ENCODE results near the gene SLC25A39.
"Not testable (repeated sequence)": the region's sequence is repeated elsewhere in the genome, so short reads cannot be mapped to it uniquely, and the experiment has no call there.

Gene SLC25A39

DNA sequence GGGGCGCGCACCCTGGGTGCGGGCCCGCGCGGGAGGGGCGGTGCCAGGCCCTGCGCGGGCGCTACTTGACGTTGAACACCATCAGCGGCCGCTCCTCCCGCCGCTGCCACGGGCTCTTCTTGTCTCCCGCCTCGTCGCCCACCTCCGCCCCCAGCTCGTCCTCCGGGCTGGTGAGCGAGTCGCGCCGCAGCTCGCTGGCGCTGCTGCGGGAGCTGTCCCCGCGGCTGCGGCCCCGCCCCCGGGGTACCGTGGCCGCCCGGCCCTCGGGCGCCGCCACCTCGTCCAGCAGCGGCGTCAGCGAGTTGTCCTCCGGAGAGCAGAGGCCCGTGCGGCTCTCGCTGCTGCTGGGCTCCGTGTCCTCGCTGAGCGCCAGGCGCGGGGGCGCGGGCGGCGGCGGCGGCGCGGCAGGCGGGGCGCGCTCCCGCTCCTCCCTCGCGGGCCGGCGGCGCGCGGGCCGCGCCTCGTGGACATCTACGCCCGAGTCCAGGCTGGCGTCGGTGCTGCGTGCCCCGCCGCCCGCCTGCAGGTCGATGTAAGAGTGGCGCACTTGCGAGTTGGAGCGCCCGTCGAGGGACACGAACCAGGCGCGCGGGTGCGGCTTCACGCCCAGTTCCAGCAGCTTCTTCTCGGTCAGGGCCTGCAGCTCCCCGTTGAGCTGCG lies 29.2 kb upstream of the SLC25A39 start:
- DNase-seq, result no peak

DNA sequence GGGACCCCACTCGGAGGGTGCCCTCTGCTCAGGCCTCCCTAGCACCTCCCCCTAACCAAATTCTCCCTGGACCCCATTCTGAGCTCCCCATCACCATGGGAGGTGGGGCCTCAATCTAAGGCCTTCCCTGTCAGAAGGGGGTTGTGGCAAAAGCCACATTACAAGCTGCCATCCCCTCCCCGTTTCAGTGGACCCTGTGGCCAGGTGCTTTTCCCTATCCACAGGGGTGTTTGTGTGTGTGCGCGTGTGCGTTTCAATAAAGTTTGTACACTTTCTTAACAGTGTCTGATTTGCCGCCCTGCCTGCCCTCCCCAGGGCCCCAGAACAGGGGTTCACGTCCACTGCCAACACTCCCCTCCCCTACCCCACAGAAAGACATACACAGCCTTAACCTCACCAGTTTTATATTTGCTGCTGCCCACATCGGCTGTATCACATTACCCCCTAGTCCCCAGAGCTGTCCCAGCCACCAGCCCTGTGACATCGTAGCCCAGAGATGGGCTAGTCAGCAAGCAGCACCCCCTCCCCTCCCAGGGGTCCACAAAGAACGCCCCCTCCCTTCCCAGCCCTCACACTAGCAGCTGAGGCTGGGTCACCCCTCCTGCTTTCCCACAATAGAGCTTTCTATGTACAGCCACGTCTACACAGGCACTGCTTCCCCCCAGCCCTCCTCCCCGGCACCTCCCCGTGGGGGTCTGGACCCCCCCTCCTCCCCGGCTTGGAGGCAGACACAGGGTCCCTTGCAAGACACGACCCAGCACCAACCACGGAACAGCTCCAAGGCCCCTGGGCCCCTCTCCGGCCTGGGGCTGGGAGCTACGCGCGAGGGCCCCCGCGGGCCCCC lies 28.4 kb upstream of the SLC25A39 start:
- DNase-seq, result no peak

DNA sequence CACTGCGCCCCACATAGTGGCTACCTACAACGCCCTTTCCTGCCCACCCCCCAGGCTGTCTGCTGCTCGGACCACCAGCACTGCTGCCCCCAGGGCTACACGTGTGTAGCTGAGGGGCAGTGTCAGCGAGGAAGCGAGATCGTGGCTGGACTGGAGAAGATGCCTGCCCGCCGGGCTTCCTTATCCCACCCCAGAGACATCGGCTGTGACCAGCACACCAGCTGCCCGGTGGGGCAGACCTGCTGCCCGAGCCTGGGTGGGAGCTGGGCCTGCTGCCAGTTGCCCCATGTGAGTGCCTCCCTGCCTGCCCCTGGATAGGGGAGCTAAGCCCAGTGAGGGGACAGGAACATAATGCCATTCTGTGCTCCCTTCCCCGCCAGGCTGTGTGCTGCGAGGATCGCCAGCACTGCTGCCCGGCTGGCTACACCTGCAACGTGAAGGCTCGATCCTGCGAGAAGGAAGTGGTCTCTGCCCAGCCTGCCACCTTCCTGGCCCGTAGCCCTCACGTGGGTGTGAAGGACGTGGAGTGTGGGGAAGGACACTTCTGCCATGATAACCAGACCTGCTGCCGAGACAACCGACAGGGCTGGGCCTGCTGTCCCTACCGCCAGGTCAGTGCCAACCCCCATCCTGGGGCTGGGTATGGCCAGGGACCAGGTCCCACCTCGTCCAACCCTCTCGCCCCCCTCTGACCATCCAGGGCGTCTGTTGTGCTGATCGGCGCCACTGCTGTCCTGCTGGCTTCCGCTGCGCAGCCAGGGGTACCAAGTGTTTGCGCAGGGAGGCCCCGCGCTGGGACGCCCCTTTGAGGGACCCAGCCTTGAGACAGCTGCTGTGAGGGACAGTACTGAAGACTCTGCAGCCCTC lies 27.6 kb upstream of the SLC25A39 start:
- no peak for DNase-seq

DNA sequence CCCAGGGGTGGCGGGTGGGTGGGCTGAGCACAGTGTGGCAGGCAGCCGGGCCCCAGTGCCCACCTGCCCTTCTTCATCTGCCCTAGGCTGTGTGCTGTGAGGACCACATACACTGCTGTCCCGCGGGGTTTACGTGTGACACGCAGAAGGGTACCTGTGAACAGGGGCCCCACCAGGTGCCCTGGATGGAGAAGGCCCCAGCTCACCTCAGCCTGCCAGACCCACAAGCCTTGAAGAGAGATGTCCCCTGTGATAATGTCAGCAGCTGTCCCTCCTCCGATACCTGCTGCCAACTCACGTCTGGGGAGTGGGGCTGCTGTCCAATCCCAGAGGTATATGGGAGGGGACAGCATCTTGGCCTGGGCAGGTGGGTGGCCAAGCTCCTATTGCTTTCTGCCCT lies 26.8 kb upstream of the SLC25A39 start:
- DNase-seq, result no peak

DNA sequence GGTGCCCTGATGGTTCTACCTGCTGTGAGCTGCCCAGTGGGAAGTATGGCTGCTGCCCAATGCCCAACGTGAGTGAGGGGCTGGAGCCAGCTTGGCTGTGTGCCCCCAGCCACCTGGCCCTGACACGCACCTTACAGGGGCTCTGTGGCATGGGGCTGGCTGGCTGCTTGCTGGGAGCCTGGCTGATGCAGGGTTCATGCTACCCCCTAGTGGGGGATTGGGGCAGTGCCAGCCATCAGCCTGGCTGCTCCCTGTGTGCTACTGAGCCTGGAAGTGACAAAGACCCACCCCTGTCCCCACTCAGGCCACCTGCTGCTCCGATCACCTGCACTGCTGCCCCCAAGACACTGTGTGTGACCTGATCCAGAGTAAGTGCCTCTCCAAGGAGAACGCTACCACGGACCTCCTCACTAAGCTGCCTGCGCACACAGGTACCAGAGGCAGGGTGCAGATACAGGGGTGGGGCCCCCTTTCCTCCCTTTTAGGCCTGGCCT lies 26.2 kb upstream of the SLC25A39 start:
- DNase-seq, result peak; percentile 56

DNA sequence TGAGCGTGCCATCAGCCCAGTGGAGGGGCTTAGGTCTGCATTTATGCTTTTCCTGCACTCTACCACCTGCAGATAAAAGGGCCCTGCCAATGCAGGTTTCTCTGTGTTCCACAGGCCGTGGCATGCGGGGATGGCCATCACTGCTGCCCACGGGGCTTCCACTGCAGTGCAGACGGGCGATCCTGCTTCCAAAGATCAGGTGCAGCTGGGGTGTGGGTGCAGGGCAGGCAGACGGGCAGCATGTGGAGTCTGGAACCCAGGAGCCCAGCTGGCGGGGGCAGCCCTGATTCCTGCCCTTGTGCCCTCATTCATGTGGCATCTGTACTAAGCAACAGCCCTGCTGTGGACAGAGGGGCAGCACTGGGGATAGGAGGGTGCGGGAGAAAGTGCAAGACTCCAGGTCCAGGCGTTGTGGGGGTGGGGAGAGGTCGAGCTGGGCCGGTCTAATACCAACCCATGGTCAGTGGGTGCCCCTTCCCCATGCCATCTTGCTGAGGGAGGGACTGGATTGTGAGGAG lies 25.0 kb upstream of the SLC25A39 start:
- DNase-seq, result no peak

DNA sequence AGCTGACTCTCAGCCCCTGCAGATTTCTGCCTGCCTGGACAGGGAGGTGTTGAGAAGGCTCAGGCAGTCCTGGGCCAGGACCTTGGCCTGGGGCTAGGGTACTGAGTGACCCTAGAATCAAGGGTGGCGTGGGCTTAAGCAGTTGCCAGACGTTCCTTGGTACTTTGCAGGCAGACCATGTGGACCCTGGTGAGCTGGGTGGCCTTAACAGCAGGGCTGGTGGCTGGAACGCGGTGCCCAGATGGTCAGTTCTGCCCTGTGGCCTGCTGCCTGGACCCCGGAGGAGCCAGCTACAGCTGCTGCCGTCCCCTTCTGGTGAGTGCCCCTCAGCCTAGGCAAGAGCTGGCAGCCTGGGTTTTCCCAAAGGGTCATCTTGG lies 24.4 kb upstream of the SLC25A39 start:
- DNase-seq, result no peak

DNA sequence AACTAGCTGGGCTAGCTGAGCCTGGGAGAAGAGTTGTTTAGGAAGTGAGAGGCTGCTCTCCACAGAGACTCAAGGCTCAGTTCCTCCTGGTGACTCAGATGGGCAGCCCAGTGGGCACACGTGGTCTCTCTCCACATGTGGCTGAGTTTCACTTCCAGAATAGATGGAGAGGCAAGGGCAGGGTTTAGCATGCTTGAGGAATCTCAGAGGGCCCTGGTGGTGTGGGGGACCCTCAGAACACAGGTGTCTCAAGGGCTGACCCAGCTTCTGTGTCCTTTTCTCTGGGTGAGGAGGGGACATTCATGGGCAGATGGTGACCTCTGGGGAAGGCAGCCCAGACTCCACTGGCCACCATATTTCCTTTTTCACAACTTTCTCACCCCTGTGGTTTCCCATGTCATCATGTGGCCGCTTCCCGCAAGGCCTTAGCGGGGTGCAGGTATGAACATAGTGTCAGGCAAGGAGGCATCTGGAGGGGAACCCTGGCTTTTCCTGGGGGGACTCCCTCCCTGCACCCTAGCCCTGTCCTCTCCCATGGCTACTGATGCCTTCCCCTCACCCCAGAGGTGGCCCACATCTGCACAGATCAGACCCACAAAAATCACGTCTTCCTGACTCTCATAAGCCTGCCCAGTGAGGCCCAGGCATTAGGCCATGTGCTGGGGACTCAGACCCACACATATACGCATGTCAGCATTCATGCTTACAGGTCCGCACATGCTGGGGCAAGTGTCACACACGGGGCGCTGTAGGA lies 23.8 kb upstream of the SLC25A39 start:
- DNase-seq, result peak; percentile 99

DNA sequence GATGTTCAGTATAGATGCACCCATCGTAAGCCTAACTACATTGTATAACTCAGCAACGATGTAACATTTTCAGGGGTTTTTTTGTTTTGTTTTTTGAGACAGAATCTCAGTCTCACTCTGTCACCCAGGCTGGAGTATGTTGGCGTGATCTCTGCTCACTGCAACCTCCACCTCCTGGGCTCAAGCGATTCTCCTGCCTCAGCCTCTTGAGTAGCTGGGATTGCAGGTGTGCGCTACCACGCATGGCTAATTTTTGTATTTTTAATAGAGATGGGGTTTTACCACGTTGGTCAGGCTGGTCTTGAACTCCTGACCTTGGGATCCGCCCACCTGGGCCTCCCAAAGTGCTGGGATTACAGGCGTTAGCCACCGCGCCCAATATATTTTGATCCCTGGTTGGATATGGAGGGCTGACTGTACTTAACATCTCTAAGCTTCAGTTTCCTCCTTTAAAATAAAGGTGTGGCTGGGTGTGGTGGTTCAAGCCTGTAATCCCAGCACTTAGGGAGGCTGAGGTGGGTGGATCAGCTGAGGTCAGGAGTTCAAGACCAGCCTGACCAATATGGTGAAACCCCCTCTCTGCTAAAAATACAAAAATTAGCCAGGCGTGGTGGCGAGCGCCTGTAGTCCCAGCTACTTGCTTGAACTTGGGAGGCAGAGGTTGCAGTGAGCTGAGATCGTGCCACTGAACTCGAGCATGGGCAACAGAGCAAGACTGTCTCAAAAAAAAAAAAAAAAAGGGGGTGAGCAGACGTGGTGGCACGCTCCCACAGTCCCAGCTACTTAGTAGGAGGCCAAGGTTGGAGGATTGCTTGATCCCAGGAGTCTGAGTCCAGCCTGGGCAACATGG lies 22.8 kb upstream of the SLC25A39 start:
- DNase-seq, result peak; percentile 50

DNA sequence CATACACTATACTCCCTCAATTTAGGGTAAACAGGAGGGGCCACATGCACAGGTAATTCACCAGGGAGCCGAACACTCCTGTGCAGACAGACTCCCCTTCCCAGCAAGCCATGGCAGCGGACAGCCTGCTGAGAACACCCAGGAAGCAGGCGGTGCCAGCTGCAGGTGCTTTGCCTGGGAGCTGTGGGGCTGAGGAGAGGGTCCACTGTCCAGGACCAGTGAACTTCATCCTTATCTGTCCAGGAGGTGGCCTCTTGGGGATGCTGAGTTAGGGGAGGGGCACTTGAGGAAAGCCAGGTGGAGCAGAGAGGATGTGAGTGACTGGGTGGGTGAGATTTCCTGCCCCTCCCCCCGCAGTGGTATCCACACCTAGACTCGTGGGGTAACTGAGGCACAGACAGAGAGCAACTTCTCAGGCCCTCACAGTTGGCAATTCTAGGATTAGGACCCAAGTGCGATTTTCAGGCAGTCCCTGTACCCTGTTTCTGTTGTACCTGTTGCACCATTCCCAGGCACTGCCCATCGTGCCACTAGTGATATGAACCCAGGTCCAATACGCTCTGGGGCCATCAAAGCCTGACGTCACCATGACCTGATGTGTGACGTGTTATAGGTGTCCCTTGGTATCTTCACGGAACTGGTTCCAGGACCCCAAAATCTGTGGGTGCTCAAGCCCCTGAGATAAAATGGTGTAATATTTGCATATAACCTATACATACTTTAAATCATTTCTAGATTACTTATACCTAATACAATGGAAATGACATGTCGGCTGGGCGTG lies 21.6 kb upstream of the SLC25A39 start:
- DNase-seq, result no peak

DNA sequence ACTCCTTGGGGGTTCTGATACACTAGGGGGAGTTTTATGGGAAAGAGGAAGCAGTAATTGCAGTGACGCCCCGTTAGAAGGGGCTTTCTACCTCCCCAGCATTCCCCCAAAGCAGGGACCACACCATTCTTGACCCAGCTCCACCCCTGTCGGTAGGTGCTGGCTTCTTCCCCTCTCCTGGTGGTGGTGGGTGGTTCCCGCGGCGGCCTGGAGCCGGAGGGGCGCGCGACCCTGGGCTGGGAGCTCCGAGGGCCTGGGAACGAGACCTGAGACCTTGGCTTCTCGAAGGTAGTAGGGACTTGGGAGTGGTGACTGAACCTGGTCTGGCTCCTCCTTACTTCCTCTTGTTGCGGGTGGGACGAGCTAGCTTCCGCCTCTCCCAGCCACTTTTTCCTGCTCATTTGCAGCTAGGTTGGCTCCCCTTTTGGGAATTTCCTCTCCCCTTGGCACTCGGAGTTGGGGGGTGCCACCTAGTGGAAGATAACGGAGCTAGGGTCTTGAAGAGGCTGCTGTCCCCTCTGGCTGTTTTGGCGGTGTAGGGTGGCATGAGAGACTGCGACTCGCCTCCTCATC lies 20.9 kb upstream of the SLC25A39 start:
- peak; percentile 57 for DNase-seq

DNA sequence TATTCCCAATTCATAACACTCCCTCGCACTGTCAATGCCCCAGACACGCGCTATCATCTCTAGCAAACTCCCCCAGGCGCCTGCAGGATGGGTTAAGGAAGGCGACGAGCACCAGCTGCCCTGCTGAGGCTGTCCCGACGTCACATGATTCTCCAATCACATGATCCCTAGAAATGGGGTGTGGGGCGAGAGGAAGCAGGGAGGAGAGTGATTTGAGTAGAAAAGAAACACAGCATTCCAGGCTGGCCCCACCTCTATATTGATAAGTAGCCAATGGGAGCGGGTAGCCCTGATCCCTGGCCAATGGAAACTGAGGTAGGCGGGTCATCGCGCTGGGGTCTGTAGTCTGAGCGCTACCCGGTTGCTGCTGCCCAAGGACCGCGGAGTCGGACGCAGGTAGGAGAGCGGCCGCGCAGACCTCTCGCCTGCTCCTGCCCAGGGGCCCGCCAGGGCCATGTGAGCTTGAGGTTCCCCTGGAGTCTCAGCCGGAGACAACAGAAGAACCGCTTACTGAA lies 20.4 kb upstream of the SLC25A39 start, which contains the start of gene GRN:
GRN (plus strand) TSS at position 364 of the 515 bp plus-strand sequence. CDS start 3,863 bp downstream, outside the sequence.
- peak; percentile 98 for DNase-seq

DNA sequence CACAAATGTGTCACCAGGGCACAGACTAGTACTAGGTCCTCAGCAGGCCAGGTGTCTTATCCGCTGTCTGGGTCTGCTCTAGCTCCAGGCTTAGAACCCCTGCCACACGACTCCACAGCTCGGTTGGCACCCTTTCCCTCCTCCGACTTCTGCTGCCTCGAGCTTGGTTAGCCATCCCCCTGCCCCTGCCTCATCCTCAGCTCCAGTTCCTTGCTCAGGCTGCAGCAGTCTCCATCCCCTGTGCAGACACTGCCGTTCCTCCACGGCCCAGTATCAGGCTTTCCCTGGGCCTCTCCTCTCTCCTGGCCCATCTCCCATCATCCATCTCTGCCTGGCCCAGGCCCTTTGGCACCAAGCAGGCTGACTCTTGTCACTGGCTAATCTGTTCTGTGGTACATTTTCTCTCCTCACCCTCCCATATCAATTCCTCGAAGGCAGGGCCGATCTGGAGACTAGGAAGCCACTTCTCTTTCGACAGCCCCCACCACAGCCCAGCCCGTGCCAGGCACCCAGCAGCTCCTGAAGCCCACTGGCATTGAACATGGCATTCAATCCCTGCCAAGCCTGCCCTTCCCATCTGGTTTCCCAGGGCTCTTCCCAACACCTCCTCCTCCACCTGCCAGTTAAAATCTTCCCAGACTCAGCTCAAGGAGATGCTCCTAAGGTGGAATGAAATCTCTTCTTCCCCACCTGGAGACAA lies 19.0 kb upstream of the SLC25A39 start:
- no peak for DNase-seq

DNA sequence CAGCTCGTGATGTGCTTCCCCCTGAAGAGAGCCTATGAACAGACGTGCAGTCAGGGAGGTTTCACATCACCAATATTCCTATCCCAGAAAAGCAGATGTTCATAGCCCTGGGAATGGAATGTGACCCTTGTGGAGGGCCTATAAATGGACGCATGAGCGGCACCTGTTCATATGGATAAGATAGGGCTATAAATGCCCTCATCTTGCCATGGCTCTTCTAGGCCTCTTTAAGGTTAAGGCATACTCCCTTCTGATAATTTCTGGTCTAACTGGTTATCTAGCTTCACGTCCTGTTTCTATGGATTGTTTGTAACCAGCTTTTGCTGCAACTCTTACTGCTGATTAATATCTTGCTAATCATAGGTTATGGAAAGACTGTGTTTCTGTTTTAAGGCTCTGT lies 15.9 kb upstream of the SLC25A39 start:
- DNase-seq, result not testable (repeated sequence)

DNA sequence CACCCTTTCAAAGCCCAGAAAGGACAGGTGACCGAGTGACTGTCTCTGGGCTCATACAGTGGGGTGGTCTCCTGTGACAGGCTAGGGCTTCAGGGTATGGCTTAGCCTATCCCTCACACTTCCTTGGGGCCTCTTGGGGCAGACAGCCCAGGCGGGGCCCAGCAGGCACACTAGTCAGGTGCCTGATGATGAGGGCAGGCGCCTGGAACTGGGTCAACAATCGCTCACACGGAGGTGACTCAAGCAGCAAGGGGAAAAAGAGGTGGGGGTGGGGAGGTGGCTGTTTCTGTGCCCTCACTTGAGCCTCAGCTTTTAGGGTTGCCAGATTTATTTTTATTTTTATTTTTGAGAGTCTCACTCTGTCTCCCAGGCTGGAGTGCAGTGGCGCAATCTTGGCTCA lies 14.1 kb upstream of the SLC25A39 start:
- no peak for DNase-seq

DNA sequence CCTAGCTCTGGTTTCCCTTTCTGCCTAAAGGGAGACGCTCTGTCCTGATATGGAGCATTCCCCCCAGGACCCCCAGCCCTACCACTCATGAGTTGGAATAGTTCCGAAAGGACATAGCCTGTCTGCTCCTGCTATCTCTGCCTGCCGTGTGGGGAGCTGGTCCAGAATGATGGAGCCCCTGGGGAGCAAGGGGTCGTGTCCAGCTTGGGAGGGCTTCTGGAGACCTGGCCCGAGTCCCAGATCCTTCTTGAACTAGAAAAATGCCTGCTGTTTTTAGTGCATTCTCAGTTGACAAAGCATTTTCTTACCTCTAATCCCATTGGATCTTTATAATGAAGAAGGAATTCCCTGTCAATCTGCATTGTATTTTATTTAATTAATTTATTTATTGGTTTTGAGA lies 11.3 kb upstream of the SLC25A39 start:
- no peak for DNase-seq

DNA sequence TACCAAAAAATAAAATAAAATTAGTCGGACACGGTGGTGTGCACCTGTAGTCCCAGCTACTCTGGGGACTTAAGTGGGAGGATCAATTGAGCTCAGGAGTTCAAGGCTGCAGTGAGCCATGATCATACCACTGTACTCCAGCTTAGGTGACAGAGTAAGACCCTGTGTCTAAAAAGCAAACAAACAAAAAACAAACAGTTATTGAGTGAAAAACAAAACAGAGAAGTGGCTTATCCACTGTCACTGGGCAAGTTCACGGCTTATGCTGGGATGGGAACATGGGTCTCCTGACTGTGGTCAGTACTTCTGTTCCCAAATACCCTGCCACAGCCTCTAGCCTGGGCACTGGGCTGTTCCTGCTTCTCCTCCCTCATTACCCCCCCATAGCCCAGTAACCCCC lies 10.9 kb upstream of the SLC25A39 start:
- DNase-seq, result no peak

DNA sequence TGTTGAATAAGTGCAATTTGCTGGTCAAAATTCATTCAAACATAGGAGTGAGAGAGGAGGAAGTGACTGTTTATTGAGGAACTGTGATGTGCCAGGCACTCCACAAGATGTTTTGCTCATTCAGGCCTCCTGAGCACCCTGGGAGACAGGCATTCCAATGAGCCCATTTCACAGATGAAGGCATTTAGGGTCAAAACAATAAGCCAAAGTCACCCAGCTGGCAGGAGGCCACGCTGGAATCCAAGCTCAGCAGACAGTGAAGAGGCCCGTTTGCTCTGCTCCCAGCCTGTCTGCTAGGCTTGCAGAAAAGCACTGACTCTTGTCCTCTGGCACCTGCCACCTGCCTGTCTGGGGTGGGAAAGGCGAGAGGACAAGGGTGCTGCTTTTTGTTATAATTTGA lies 10.1 kb upstream of the SLC25A39 start:
- DNase-seq, result peak; percentile 64

DNA sequence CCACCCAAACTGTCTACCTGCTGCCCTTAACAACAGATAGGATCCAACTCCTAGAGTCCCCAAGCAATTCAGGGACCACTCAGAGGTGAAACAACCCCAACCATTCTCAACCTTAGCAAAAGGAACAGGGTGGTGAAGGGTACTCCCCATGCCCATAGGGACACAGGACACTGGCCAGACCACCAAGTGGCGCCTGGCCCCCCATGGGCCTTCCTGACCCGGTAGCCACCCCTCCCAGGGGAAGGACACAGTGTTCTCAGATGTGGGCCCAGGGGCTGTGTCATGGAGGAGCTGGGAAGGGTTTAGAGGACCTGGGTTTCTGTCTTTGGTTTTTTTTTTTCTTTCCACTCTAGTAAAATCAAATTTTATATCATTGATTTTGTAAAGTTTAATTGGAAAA lies 9.7 kb upstream of the SLC25A39 start:
- DNase-seq, result no peak
